A673 (cell line): ENCODE data around the gene MKNK2. TPM values are rescaled to one million over a fixed set of nuclear protein-coding genes. Genes with fewer than 3 reads are reported as not detected.

Experiments used
- BruUV-seq: library from RNA; stranded (reverse); fragments of 400-500 nt; replicated peaks from 2 replicates; lab custom pipeline; 2021; lab: Mats Ljungman, UMichigan
- CTCF ChIA-PET: fragments of 300-600 bp; sonication (Branson Sonifier 250); formaldehyde crosslinking; loops from one replicate; lab custom pipeline; 2022; ENCODE audit warnings: antibody characterized with exemption; lab: Charles Lee
- POLR2A ChIA-PET: fragments of 300-600 bp; sonication (Branson Sonifier 250); formaldehyde crosslinking; loops from one replicate; lab custom pipeline; 2022; ENCODE audit warnings: antibody characterized with exemption; ENCODE audit not compliant: low non-redundant PET; lab: Charles Lee
- DNase-seq: peaks from one replicate; pipeline ENCODE4 v3.0.0-alpha.2; 2015; ENCODE audit warnings: low spot score
- H3K27ac ChIP-seq: fragments of 200-600 bp; sonication (generic); 2 replicates; pipeline ENCODE4 v1.5.1; 2016; ENCODE audit warnings: mixed run types, low read depth, mild to moderate bottlenecking, mixed read lengths, antibody characterized with exemption, low read length; ENCODE audit not compliant: poor library complexity, severe bottlenecking
- H3K27me3 ChIP-seq: fragments of 200-600 bp; sonication (generic); replicated peaks from 2 replicates; pipeline ENCODE4 v1.6.1; 2017; ENCODE audit warnings: mixed run types, low read depth, mild to moderate bottlenecking, mixed read lengths, antibody characterized with exemption, low read length; ENCODE audit not compliant: insufficient read depth, poor library complexity
- H3K36me3 ChIP-seq: fragments of 200-600 bp; sonication (generic); 2 replicates; pipeline ENCODE4 v1.6.1; 2016; ENCODE audit warnings: mixed run types, mild to moderate bottlenecking, mixed read lengths, antibody characterized with exemption, low read length; ENCODE audit not compliant: insufficient read depth, poor library complexity, severe bottlenecking
- H3K4me1 ChIP-seq: fragments of 200-600 bp; sonication (generic); 2 replicates; pipeline ENCODE4 v1.6.1; 2017; ENCODE audit warnings: mixed run types, mild to moderate bottlenecking, mixed read lengths, antibody characterized with exemption, low read length; ENCODE audit not compliant: insufficient read depth, poor library complexity, severe bottlenecking
- H3K4me3 ChIP-seq: fragments of 200-600 bp; sonication (generic); 2 replicates; pipeline ENCODE4 v1.5.1; 2016; ENCODE audit warnings: low read depth, mixed run types, mild to moderate bottlenecking, mixed read lengths, low read length; ENCODE audit not compliant: poor library complexity, severe bottlenecking
- H3K9me3 ChIP-seq: fragments of 200-600 bp; sonication (generic); 2 replicates; pipeline ENCODE4 v1.6.1; 2016; ENCODE audit warnings: mixed run types, low read depth, mild to moderate bottlenecking, mixed read lengths, antibody characterized with exemption, low read length; ENCODE audit not compliant: poor library complexity, severe bottlenecking
- CTCF ChIP-seq: fragments of 300-800, 200-600 bp; sonication (generic); conservative IDR thresholded peaks from 2 replicates; pipeline ENCODE4 v1.5.1; 2017; ENCODE audit warnings: low read depth, mild to moderate bottlenecking, antibody characterized with exemption, low read length, moderate library complexity, mixed read lengths
- EZH2 ChIP-seq: fragments of 200-600 bp; sonication (generic); IDR thresholded peaks from 2 replicates; pipeline ENCODE4 v1.6.1; 2017; ENCODE audit warnings: borderline replicate concordance, low read depth, mild to moderate bottlenecking, mixed read lengths, antibody characterized with exemption, low read length; ENCODE audit not compliant: poor library complexity, severe bottlenecking
- intact Hi-C: fragments of 100-400 bp; cut with micrococcal nuclease; formaldehyde crosslinking; loops from one replicate; pipeline ENCODE4 v1.10.0; 2022; ENCODE audit not compliant: unreplicated experiment
- total RNA-seq: library from RNA; stranded (reverse); gene quantifications from 2 replicates; pipeline ENCODE4 v1.2.3, GENCODE V29; 2021

The MKNK2 gene
- total RNA-seq, 1 experiment from 2014 or later: 106 TPM

GRCh38 chr19:2012941-2013682 lies 37.9 kb downstream of the MKNK2 start:
- TF ChIP-seq CTCF: no peak
- no peak for TF ChIP-seq EZH2
- Histone ChIP-seq H3K4me3 (no peak overlapping the region), H3K4me1 (no peaks in the 10 kb centered on the region), H3K27ac (peak overlapping the region; percentile 23), H3K27me3 (no peaks in the 10 kb centered on the region), H3K36me3 (peaks cover 6% of the 10 kb centered on the region), H3K9me3 (no peaks in the 10 kb centered on the region)
- no peak for DNase-seq
- no TSS peak for BruUV-seq
- POLR2A ChIA-PET: no interaction called here
- CTCF ChIA-PET: no interaction called here
- intact Hi-C loops: no loop called here

- peaks cover 6% of the 10 kb centered on the region for H3K36me3 ChIP-seq
- no peak overlapping the region for H3K27ac ChIP-seq
- no TSS peak for BruUV-seq
- intact Hi-C loops: no loop called here
- no peak overlapping the region for H3K4me3 ChIP-seq
- ChIA-PET POLR2A (no interaction called here), CTCF (no interaction called here)
- DNase-seq: no peak
- H3K4me1 ChIP-seq: no peaks in the 10 kb centered on the region
- TF ChIP-seq EZH2 (no peak), CTCF (no peak)
- no peaks in the 10 kb centered on the region for H3K27me3 ChIP-seq
- H3K9me3 ChIP-seq: no peaks in the 10 kb centered on the region
Measured at GRCh38 chr19:2011169-2011568, 39.9 kb downstream of the MKNK2 start.

- Histone ChIP-seq H3K4me1 (no peaks in the 10 kb centered on the region), H3K27me3 (no peaks in the 10 kb centered on the region), H3K27ac (no peak overlapping the region), H3K4me3 (no peak overlapping the region), H3K9me3 (no peaks in the 10 kb centered on the region), H3K36me3 (peaks cover 6% of the 10 kb centered on the region)
- no peak for DNase-seq
- no peak for TF ChIP-seq EZH2
- ChIA-PET POLR2A (no interaction called here), CTCF (no interaction called here)
- intact Hi-C loops: no loop called here
- no TSS peak for BruUV-seq
Measured at GRCh38 chr19:2010135-2010668, 40.8 kb downstream of the MKNK2 start.
